ENCODE measurements around the gene RNF180.

RNF180 gene

DNA sequence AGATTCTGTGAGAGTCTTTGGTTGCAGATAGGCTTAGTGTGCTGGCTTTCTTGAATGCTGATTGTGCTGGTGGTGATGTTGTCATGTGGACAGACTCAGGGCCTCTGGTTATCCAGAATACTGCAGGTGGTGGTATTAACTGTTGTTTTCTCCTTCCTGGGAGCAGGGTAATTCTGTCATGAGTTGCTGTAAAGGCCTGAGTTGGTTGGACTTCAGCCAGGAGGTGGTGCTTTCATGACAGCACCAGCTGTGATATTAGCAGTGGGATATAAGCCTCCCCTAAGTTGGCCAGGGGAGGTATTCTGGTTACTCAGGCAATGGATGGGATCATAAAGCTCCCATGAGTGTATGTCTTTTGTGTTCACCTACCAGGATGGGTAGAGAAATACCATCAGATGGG, 16.4 kb upstream of the RNF180 start:
- H3K9ac ChIP-seq (ENCODE audit: low read length) = no peak overlapping the region
- H3K4me1 ChIP-seq (ENCODE audit: low read length) = no peaks in the 10 kb centered on the region
- no peak overlapping the region for H3K4me2 ChIP-seq (ENCODE audit: low read length)
- H3K27ac ChIP-seq (ENCODE audit: low read length) = no peak overlapping the region
- no peak overlapping the region for H3K4me3 ChIP-seq (ENCODE audit: low read length)
- H3K9me3 ChIP-seq (ENCODE audit: insufficient read depth, low read length) = no peaks in the 10 kb centered on the region
- H3K36me3 ChIP-seq (replicated peaks; ENCODE audit: low read depth, low read length) = no peaks in the 10 kb centered on the region
- no peak overlapping the region for H2AFZ ChIP-seq (ENCODE audit: low read depth, low read length)
- TF ChIP-seq, protein P1, sequence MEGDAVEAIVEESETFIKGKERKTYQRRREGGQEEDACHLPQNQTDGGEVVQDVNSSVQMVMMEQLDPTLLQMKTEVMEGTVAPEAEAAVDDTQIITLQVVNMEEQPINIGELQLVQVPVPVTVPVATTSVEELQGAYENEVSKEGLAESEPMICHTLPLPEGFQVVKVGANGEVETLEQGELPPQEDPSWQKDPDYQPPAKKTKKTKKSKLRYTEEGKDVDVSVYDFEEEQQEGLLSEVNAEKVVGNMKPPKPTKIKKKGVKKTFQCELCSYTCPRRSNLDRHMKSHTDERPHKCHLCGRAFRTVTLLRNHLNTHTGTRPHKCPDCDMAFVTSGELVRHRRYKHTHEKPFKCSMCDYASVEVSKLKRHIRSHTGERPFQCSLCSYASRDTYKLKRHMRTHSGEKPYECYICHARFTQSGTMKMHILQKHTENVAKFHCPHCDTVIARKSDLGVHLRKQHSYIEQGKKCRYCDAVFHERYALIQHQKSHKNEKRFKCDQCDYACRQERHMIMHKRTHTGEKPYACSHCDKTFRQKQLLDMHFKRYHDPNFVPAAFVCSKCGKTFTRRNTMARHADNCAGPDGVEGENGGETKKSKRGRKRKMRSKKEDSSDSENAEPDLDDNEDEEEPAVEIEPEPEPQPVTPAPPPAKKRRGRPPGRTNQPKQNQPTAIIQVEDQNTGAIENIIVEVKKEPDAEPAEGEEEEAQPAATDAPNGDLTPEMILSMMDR (IDR thresholded peaks at IDR 0.05; ENCODE audit: low read depth, low read length) = no peak
- no peak for TF ChIP-seq EZH2phosphoT487 (IDR thresholded peaks at IDR 0.05; ENCODE audit: low read depth)
- H4K20me1 ChIP-seq (ENCODE audit: insufficient read depth, low read length) = no peaks in the 10 kb centered on the region
- no peaks in the 10 kb centered on the region for H3K27me3 ChIP-seq (ENCODE audit: low read depth, low read length)
- no peaks in the 10 kb centered on the region for H3K79me2 ChIP-seq (ENCODE audit: low read length)

DNA sequence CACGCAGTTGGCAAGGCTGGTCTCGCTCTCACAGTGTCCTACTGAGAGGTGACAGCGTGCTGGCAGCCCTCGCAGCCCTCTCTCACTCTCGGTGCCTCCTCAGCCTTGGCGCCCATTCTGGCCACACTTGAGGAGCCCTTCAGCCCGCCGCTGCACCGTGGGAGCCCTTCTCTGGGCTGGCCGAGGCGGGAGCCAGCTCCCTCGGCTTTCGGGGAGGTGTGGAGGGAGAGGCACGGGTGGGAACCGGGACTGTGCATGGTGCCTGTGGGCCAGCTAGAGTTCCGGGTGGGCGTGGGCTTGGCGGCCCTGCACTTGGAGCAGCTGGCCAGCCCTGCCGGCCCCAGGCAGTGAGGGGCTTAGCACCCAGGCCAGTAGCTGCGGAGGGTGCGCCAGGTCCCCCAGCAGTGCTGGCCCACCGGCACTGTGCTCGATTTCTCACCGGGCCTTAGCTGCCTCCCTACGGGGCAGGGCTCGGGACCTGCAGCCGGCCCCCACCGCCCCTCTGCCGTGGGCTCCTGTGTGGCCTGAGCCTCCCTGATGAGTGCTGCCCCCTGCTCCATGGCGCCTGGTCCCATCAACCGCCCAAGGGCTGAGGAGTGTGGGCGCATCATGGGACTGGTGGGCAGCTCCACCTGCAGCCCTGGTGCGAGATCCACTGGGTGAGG, 15.7 kb upstream of the RNF180 start:
- TF ChIP-seq EZH2phosphoT487 (IDR thresholded peaks at IDR 0.05; ENCODE audit: low read depth) = no peak
- TF ChIP-seq, protein P1 (IDR thresholded peaks at IDR 0.05; ENCODE audit: low read depth, low read length) = no peak
- Histone ChIP-seq H3K4me2 (ENCODE audit: low read length) (no peak overlapping the region), H4K20me1 (ENCODE audit: insufficient read depth, low read length) (no peaks in the 10 kb centered on the region), H3K27ac (ENCODE audit: low read length) (no peak overlapping the region), H3K79me2 (ENCODE audit: low read length) (no peaks in the 10 kb centered on the region), H2AFZ (ENCODE audit: low read depth, low read length) (no peak overlapping the region), H3K4me1 (ENCODE audit: low read length) (no peaks in the 10 kb centered on the region), H3K27me3 (ENCODE audit: low read depth, low read length) (no peaks in the 10 kb centered on the region), H3K9ac (ENCODE audit: low read length) (no peak overlapping the region), H3K9me3 (ENCODE audit: insufficient read depth, low read length) (no peaks in the 10 kb centered on the region), H3K4me3 (ENCODE audit: low read length) (no peak overlapping the region), H3K36me3 (replicated peaks; ENCODE audit: low read depth, low read length) (no peaks in the 10 kb centered on the region)

GRCh38 chr5:64156261-64156660, 9.4 kb upstream of the RNF180 start:
- no peak overlapping the region for H2AFZ ChIP-seq (ENCODE audit: low read depth, low read length)
- no peaks in the 10 kb centered on the region for H3K79me2 ChIP-seq (ENCODE audit: low read length)
- H3K9ac ChIP-seq (ENCODE audit: low read length) = no peak overlapping the region
- no peak overlapping the region for H3K4me3 ChIP-seq (ENCODE audit: low read length)
- no peak for TF ChIP-seq EZH2phosphoT487 (IDR thresholded peaks at IDR 0.05; ENCODE audit: low read depth)
- TF ChIP-seq, protein P1 (IDR thresholded peaks at IDR 0.05; ENCODE audit: low read depth, low read length) = no peak
- no peaks in the 10 kb centered on the region for H3K9me3 ChIP-seq (ENCODE audit: insufficient read depth, low read length)
- no peaks in the 10 kb centered on the region for H3K27me3 ChIP-seq (ENCODE audit: low read depth, low read length)
- H4K20me1 ChIP-seq (ENCODE audit: insufficient read depth, low read length) = no peaks in the 10 kb centered on the region
- no peak overlapping the region for H3K27ac ChIP-seq (ENCODE audit: low read length)
- H3K4me1 ChIP-seq (ENCODE audit: low read length) = peaks cover 4% of the 10 kb centered on the region
- H3K4me2 ChIP-seq (ENCODE audit: low read length) = no peak overlapping the region
- H3K36me3 ChIP-seq (replicated peaks; ENCODE audit: low read depth, low read length) = no peaks in the 10 kb centered on the region

DNA sequence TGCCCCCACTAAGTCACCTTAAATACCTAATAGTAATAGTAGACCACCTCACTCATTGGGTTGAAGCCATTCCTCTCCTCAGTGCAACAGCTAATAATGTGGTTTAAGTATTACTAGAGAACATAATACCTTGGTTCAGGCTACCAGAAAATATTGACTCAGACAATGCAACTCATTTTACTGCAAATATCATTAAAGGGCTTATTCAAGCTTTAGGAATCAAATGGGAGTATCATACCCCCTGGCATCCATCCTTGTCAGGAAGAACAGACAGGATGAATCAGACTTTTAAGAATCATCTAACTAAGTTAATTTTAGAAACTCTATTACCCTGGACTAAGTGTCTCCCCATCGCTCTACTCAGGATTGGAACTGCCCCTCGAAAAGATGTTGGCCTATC, 6.8 kb upstream of the RNF180 start:
- Histone ChIP-seq H3K4me3 (ENCODE audit: low read length) (no peak overlapping the region), H3K27ac (ENCODE audit: low read length) (no peak overlapping the region), H3K36me3 (replicated peaks; ENCODE audit: low read depth, low read length) (no peaks in the 10 kb centered on the region), H3K9me3 (ENCODE audit: insufficient read depth, low read length) (no peaks in the 10 kb centered on the region), H3K9ac (ENCODE audit: low read length) (no peak overlapping the region), H3K27me3 (ENCODE audit: low read depth, low read length) (no peaks in the 10 kb centered on the region), H3K4me2 (ENCODE audit: low read length) (no peak overlapping the region), H4K20me1 (ENCODE audit: insufficient read depth, low read length) (no peaks in the 10 kb centered on the region), H3K4me1 (ENCODE audit: low read length) (peaks cover 22% of the 10 kb centered on the region), H2AFZ (ENCODE audit: low read depth, low read length) (no peak overlapping the region), H3K79me2 (ENCODE audit: low read length) (no peaks in the 10 kb centered on the region)
- TF ChIP-seq, protein P1 (IDR thresholded peaks at IDR 0.05; ENCODE audit: low read depth, low read length) = no peak
- no peak for TF ChIP-seq EZH2phosphoT487 (IDR thresholded peaks at IDR 0.05; ENCODE audit: low read depth)
